K562 (cell line): Measurements from ENCODE around the gene FCRL2. TPM values are rescaled to one million over a fixed set of nuclear protein-coding genes. Genes with fewer than 3 reads are reported as not detected.

Experiments used
- ATAC-seq: fragments of 200-7000 bp; cut with Tn5 transposase; 3 replicates; pipeline ENCODE4 v1.9.1; 2020; ENCODE audit warnings: moderate library complexity
- BruUV-seq: library from RNA; stranded (reverse); fragments of 400-500 nt; replicated peaks from 2 replicates; lab custom pipeline; 2021; lab: Mats Ljungman, UMichigan
- CTCF ChIA-PET: fragments of 300-600 bp; formaldehyde crosslinking; extraction: SDS; loops from one replicate; lab custom pipeline; 2021; ENCODE audit warnings: low intra/inter-chr PET ratio; lab: Yijun Ruan, JAX
- POLR2A ChIA-PET: fragments of 300-600, 350-650 bp; sonication (Branson Sonifier 250); formaldehyde crosslinking; extraction: SDS; loops from one replicate; lab custom pipeline; 2021; ENCODE audit warnings: antibody characterized with exemption, inconsistent platforms; lab: Yijun Ruan, JAX
- DNase-seq, 4 experiments: peaks; one replicate each; pipeline versions ENCODE4 v3.0.0 to v3.0.0-alpha.2; 2011 to 2018; ENCODE audit warnings: low spot score in 3 of 4, mixed read lengths in 3 of 4; ENCODE audit errors: extremely low read depth in 1 of 4
- FAIRE-seq: peaks from 2 replicates; lab custom pipeline; 2011; peaks lifted over from hg19 to GRCh38; lab: Jason Lieb, UNC
- H2AFZ ChIP-seq: 2 replicates; pipeline ENCODE4 v1.6.0; 2011; ENCODE audit warnings: low read depth, low read length, control low read depth, inconsistent platforms
- H3K27ac ChIP-seq: fragments of 200-600 bp; 3 replicates; pipeline ENCODE4 v1.8.0; 2011; ENCODE audit warnings: low read depth, mild to moderate bottlenecking, control low read depth, inconsistent platforms, low read length, moderate library complexity, mixed read lengths; ENCODE audit errors: extremely low read depth
- H3K27me3 ChIP-seq, 2 experiments: fragments of 300-600 bp in 1 of 2; 2 replicates in 1 of 2; 3 replicates in 1 of 2; pipeline versions ENCODE4 v1.6.0 to v1.8.0; 2011; ENCODE audit warnings: inconsistent platforms in 2 of 2, low read length in 2 of 2, mild to moderate bottlenecking in 1 of 2, mixed read lengths in 1 of 2, moderate library complexity in 1 of 2; ENCODE audit not compliant: control insufficient read depth in 2 of 2, insufficient read depth in 2 of 2
- H3K36me3 ChIP-seq: fragments of 300-600 bp; 3 replicates; pipeline ENCODE4 v1.8.0; 2011; ENCODE audit warnings: mild to moderate bottlenecking, low read length, inconsistent platforms; ENCODE audit not compliant: control insufficient read depth, insufficient read depth
- H3K4me1 ChIP-seq, 2 experiments: fragments of 200-600 bp in 1 of 2; replicated peaks in 1 of 2; 2 replicates in 1 of 2; 3 replicates in 1 of 2; pipeline versions ENCODE4 v1.5.1 to v1.8.0; 2011; ENCODE audit warnings: inconsistent platforms in 2 of 2, low read length in 2 of 2, mild to moderate bottlenecking in 1 of 2, mixed read lengths in 1 of 2, moderate library complexity in 1 of 2; ENCODE audit not compliant: control insufficient read depth in 2 of 2, insufficient read depth in 2 of 2
- H3K4me2 ChIP-seq: 2 replicates; pipeline ENCODE4 v1.6.1; 2011; ENCODE audit warnings: low read length, control low read depth, inconsistent platforms, mixed read lengths; ENCODE audit not compliant: insufficient read depth
- H3K4me3 ChIP-seq: fragments of 200-600 bp; sonication (generic), shearing (Covaris generic); 2 replicates; pipeline ENCODE4 v1.5.1; 2016; ENCODE audit warnings: control low read depth, inconsistent platforms
- H3K79me2 ChIP-seq: fragments of 200-600 bp; 3 replicates; pipeline ENCODE4 v1.8.0; 2011; ENCODE audit warnings: low read length, inconsistent platforms; ENCODE audit not compliant: control insufficient read depth, insufficient read depth
- H3K9ac ChIP-seq, 2 experiments: 2 replicates each; pipeline versions ENCODE4 v1.6.0 to v1.6.1; 2011; ENCODE audit warnings: low read depth in 2 of 2, low read length in 2 of 2, control low read depth in 1 of 2, inconsistent platforms in 1 of 2, mild to moderate bottlenecking in 1 of 2, mixed read lengths in 1 of 2; ENCODE audit not compliant: insufficient read depth in 1 of 2
- H3K9me1 ChIP-seq: one replicate; pipeline ENCODE4 v1.6.0; 2011; ENCODE audit warnings: inconsistent platforms, mild to moderate bottlenecking, low read length, moderate library complexity; ENCODE audit not compliant: control insufficient read depth, insufficient read depth
- H3K9me3 ChIP-seq: replicated peaks from 2 replicates; pipeline ENCODE4 v1.5.1; 2011; ENCODE audit warnings: low read depth, low read length, inconsistent platforms; ENCODE audit not compliant: control insufficient read depth, insufficient read depth
- H4K20me1 ChIP-seq: replicated peaks from 2 replicates; pipeline ENCODE4 v1.6.1; 2011; ENCODE audit warnings: low read length, inconsistent platforms, mixed read lengths; ENCODE audit not compliant: control insufficient read depth, insufficient read depth
- DPF2 ChIP-seq: fragments of 450-650 bp; IDR thresholded peaks from 2 replicates; pipeline ENCODE4 v1.6.1; 2016
- HDAC6 ChIP-seq: IDR thresholded peaks from 2 replicates; pipeline ENCODE4 v1.6.1; 2012; ENCODE audit warnings: low read depth, mild to moderate bottlenecking, control low read depth, inconsistent platforms, low read length, moderate library complexity
- POLR3A ChIP-seq: IDR thresholded peaks from 2 replicates; pipeline ENCODE4 v1.6.1; 2011; ENCODE audit warnings: borderline replicate concordance, mild to moderate bottlenecking, moderate library complexity; ENCODE audit not compliant: insufficient read length, insufficient read depth; ENCODE audit errors: extremely low read depth
- SMARCA5 ChIP-seq: fragments of 450-650 bp; IDR thresholded peaks from 2 replicates; pipeline ENCODE4 v1.6.1; 2016
- SRF ChIP-seq, 2 experiments: fragments of 250-450, 450-650 bp in 1 of 2; sonication (Bioruptor Pico) in 1 of 2; sonication (generic) in 1 of 2; formaldehyde crosslinking; IDR thresholded peaks; 2 replicates each; pipeline versions ENCODE4 v1.5.0 to v1.5.1; 2020 to 2022; ENCODE audit warnings: mild to moderate bottlenecking in 1 of 2, missing genetic modification reagents in 1 of 2
- TCFL5 ChIP-seq: fragments of 250-450 bp; sonication (Bioruptor Pico); conservative IDR thresholded peaks from 2 replicates; pipeline ENCODE4 v1.6.1; 2021; ENCODE audit warnings: mild to moderate bottlenecking, moderate library complexity, matching md5 sums
- ZFP36 ChIP-seq: fragments of 150-350 bp; IDR thresholded peaks from 2 replicates; pipeline ENCODE4 v1.6.1; 2018; ENCODE audit warnings: low read length, low read depth; ENCODE audit not compliant: partially characterized antibody
- ZSCAN29 ChIP-seq: fragments of 450-650 bp; IDR thresholded peaks from 2 replicates; pipeline ENCODE4 v1.6.1; 2017
- in situ Hi-C: fragments of 300-500 bp; cut with MboI; formaldehyde crosslinking; loops from 4 replicates; pipeline ENCODE4 v1.15.0; 2018; ENCODE audit warnings: inconsistent platforms, mixed read lengths
- intact Hi-C: fragments of 100-400 bp; cut with micrococcal nuclease; formaldehyde crosslinking; loops from 2 replicates; pipeline ENCODE4 v1.14.2; 2022
- polyA plus RNA-seq, 8 experiments: library from polyadenylated mRNA; depleted of rRNA in 4 of 8; stranded (reverse) in 5 of 8; unstranded in 3 of 8; fragments of >200 nt; fragmentation: Nextera tagmentation in 2 of 8; fragmentation: Illumina TruSeq in 1 of 8; extraction: Ambion mirVana in 2 of 8; extraction: Trizol in 1 of 8; gene quantifications; 2 replicates each; pipeline versions ENCODE4 v1.2.1 to v1.2.3, GENCODE V29; 2011 to 2014; ENCODE audit warnings: inconsistent platforms in 1 of 8, missing spikeins in 1 of 8
- total RNA-seq, 7 experiments: library from RNA; depleted of rRNA in 6 of 7; stranded (reverse); fragments of >200 nt in 6 of 7; fragmentation: Illumina TruSeq in 2 of 7; extraction: Trizol in 2 of 7; gene quantifications; 2 replicates each; pipeline versions ENCODE4 v1.2.1 to v1.2.3, GENCODE V29; 2011 to 2021; ENCODE audit warnings: low replicate concordance in 1 of 7
- TF ChIP-seq, protein P1 (sequence below): fragments of 450-650 bp; formaldehyde crosslinking; IDR thresholded peaks from 2 replicates; pipeline ENCODE4 v1.4.0; 2022; ENCODE audit warnings: missing genetic modification characterization

The FCRL2 gene
- total and polyA plus RNA-seq, 9 of the 15 experiments (the other 6 are each of a cell fraction or from before 2014, with no cell fraction given): not detected

DNA sequence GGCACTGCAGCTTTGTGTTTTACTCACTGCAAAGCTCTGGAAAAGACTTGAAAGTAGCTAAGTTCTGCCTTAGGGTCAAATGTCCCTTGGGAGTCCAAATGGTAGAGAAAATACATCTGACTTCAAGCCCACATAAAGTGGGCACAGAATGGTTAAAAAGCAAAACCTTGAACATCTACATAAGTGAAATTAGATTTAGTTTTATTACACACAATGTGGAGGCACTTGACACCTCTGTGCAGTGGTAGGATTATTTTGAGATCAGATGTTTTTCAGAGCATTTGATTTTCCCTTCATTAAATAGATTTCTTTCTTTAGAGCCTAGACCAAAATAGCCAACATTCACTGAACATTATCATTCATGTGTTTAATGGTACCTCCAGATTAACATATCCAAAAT, 65.1 kb downstream of the FCRL2 start:
- H3K27ac ChIP-seq: no peak overlapping the region
- DNase-seq (no peak), FAIRE-seq (no peak), ATAC-seq (no peak)
- CTCF ChIA-PET: no interaction called here
- H3K9me1 ChIP-seq: no peaks in the 10 kb centered on the region
- in situ Hi-C loops: no loop called here
- no peak overlapping the region for H3K4me3 ChIP-seq
- H3K79me2 ChIP-seq: no peaks in the 10 kb centered on the region
- POLR2A ChIA-PET: no interaction called here
- no peaks in the 10 kb centered on the region for H3K27me3 ChIP-seq
- H2AFZ ChIP-seq: no peak overlapping the region
- H3K36me3 ChIP-seq: no peaks in the 10 kb centered on the region
- TF ChIP-seq POLR3A: no peak
- TF ChIP-seq, all 486 proteins: peak for 0
- no TSS peak for BruUV-seq
- H3K9ac ChIP-seq: no peak overlapping the region
- H3K9me3 ChIP-seq: no peaks in the 10 kb centered on the region
- intact Hi-C loops: no loop called here
- H3K4me2 ChIP-seq: no peak overlapping the region
- H4K20me1 ChIP-seq: no peaks in the 10 kb centered on the region
- no peaks in the 10 kb centered on the region for H3K4me1 ChIP-seq

DNA sequence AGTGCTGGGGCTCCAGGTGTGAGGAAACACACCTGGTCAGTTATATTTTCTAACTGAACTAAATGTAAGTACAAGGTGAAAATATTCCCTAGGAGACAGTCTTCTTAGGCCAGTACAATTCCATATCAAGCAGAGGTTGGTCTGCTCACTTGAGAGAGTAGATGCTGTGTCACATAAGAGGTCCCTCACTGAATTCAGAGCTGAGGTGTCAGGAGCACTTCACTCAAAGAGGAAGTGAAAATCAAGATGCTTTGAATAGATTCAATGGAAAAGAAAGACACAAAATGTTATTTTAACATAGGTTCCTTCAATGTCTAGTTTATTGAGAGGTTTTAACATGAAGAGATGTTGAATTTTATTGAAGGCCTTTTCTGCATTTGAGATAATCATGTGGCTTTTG, 72.1 kb downstream of the FCRL2 start:
- H3K9me1 ChIP-seq: no peaks in the 10 kb centered on the region
- TF ChIP-seq SRF (CRISPR knock-in tag; IDR thresholded peaks at IDR 0.05) (no peak), DPF2 (no peak), SMARCA5 (no peak), TCFL5 (no peak), ZSCAN29 (no peak), ZFP36 (no peak), HDAC6 (no peak)
- TF ChIP-seq, protein P1, sequence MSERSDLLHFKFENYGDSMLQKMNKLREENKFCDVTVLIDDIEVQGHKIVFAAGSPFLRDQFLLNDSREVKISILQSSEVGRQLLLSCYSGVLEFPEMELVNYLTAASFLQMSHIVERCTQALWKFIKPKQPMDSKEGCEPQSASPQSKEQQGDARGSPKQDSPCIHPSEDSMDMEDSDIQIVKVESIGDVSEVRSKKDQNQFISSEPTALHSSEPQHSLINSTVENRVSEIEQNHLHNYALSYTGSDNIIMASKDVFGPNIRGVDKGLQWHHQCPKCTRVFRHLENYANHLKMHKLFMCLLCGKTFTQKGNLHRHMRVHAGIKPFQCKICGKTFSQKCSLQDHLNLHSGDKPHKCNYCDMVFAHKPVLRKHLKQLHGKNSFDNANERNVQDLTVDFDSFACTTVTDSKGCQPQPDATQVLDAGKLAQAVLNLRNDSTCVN (CRISPR knock-in tag): no peak
- TF ChIP-seq, all 486 proteins: peak for 0
- ATAC-seq: no peak
- POLR2A ChIA-PET: no interaction called here
- Histone ChIP-seq H4K20me1 (no peaks in the 10 kb centered on the region), H3K27ac (no peak overlapping the region), H3K36me3 (no peaks in the 10 kb centered on the region), H3K27me3 (no peaks in the 10 kb centered on the region), H3K9ac (no peak overlapping the region), H3K79me2 (no peaks in the 10 kb centered on the region), H2AFZ (no peak overlapping the region), H3K4me3 (no peak overlapping the region), H3K4me2 (no peak overlapping the region), H3K4me1 (no peaks in the 10 kb centered on the region), H3K9me3 (no peaks in the 10 kb centered on the region)
- FAIRE-seq: no peak
- intact Hi-C loops: no loop called here
- in situ Hi-C loops: no loop called here
- BruUV-seq: no TSS peak
- CTCF ChIA-PET: no interaction called here
- no peak for DNase-seq
